SU-DHL-6 (cell line): ENCODE data around the gene VDR.

ENCODE experiments used
- H2AFZ ChIP-seq: fragments of 200-600 bp; sonication (generic); 2 replicates; pipeline ENCODE4 v1.6.1; 2014; ENCODE audit warnings: low read depth, mild to moderate bottlenecking, moderate library complexity, mixed read lengths, antibody characterized with exemption, low read length; ENCODE audit not compliant: severe bottlenecking
- H3F3A ChIP-seq: fragments of 200-600 bp; shearing (Covaris generic); 2 replicates; pipeline ENCODE4 v1.6.0; 2016; ENCODE audit warnings: antibody characterized with exemption, mild to moderate bottlenecking; ENCODE audit not compliant: insufficient read depth
- H3K27ac ChIP-seq: fragments of 200-600 bp; sonication (generic); 2 replicates; pipeline ENCODE4 v1.5.1; 2016; ENCODE audit warnings: low read depth, mild to moderate bottlenecking, low read length, moderate library complexity, mixed read lengths
- H3K27me3 ChIP-seq: fragments of 200-600 bp; sonication (generic), shearing (Covaris generic); 2 replicates; pipeline ENCODE4 v1.6.0; 2014; ENCODE audit warnings: mild to moderate bottlenecking, low read length
- H3K36me3 ChIP-seq: fragments of 200-600 bp; sonication (generic); 2 replicates; pipeline ENCODE4 v1.6.1; 2014; ENCODE audit warnings: mild to moderate bottlenecking, low read length, mixed read lengths
- H3K4me2 ChIP-seq: fragments of 300-600, 200-600 bp; shearing (Covaris generic), sonication (generic); 2 replicates; pipeline ENCODE4 v1.6.0; 2014; ENCODE audit warnings: low read length, low read depth, mild to moderate bottlenecking; ENCODE audit not compliant: poor library complexity, severe bottlenecking
- H3K4me3 ChIP-seq: fragments of 200-600 bp; sonication (generic); 2 replicates; pipeline ENCODE4 v1.5.1; 2014; ENCODE audit warnings: antibody characterized with exemption, low read length, mild to moderate bottlenecking, mixed read lengths; ENCODE audit not compliant: insufficient read depth, poor library complexity, severe bottlenecking
- H3K79me2 ChIP-seq: fragments of 200-600 bp; sonication (generic); 2 replicates; pipeline ENCODE4 v1.6.1; 2014; ENCODE audit warnings: mild to moderate bottlenecking, low read length, moderate library complexity; ENCODE audit not compliant: insufficient read depth
- H3K9ac ChIP-seq: fragments of 200-600 bp; sonication (generic); 2 replicates; pipeline ENCODE4 v1.7.0; 2014; ENCODE audit warnings: mild to moderate bottlenecking, low read length
- H3K9me2 ChIP-seq: fragments of 200-600 bp; sonication (generic); replicated peaks from 2 replicates; pipeline ENCODE4 v1.6.1; 2014; ENCODE audit warnings: low read length; ENCODE audit not compliant: insufficient read depth
- H3K9me3 ChIP-seq: fragments of 200-600 bp; sonication (generic); 2 replicates; pipeline ENCODE4 v1.6.1; 2014; ENCODE audit warnings: low read length, mixed read lengths; ENCODE audit not compliant: insufficient read depth
- H4K20me1 ChIP-seq: fragments of 200-600 bp; sonication (generic); 2 replicates; pipeline ENCODE4 v1.6.1; 2014; ENCODE audit warnings: low read depth, mild to moderate bottlenecking, antibody characterized with exemption, low read length, moderate library complexity, mixed read lengths
- EZH2phosphoT487 ChIP-seq: fragments of 200-600 bp; sonication (generic), shearing (Covaris generic); conservative IDR thresholded peaks from 2 replicates; pipeline ENCODE4 v1.6.1; 2018; ENCODE audit warnings: mild to moderate bottlenecking, antibody characterized with exemption, low read length, moderate library complexity, mixed read lengths
- TF ChIP-seq, protein P1 (sequence below): fragments of 200-600 bp; sonication (generic); IDR thresholded peaks from one replicate; pipeline ENCODE4 v1.5.1; 2017; ENCODE audit warnings: antibody characterized with exemption, mild to moderate bottlenecking, low read length, moderate library complexity; ENCODE audit not compliant: insufficient read depth, poor library complexity, severe bottlenecking

VDR gene

GRCh38 chr12:47927346-47927745 lies 22.6 kb upstream of the VDR start:
- Histone ChIP-seq H3F3A (no peaks in the 10 kb centered on the region), H3K9me3 (no peaks in the 10 kb centered on the region), H3K9ac (no peak overlapping the region), H4K20me1 (no peaks in the 10 kb centered on the region), H3K4me3 (no peak overlapping the region), H3K27ac (no peak overlapping the region), H3K9me2 (no peaks in the 10 kb centered on the region), H3K36me3 (no peaks in the 10 kb centered on the region), H3K4me2 (no peak overlapping the region), H2AFZ (no peak overlapping the region), H3K79me2 (no peaks in the 10 kb centered on the region), H3K27me3 (no peaks in the 10 kb centered on the region)
- TF ChIP-seq EZH2phosphoT487 = no peak
- TF ChIP-seq, protein P1, sequence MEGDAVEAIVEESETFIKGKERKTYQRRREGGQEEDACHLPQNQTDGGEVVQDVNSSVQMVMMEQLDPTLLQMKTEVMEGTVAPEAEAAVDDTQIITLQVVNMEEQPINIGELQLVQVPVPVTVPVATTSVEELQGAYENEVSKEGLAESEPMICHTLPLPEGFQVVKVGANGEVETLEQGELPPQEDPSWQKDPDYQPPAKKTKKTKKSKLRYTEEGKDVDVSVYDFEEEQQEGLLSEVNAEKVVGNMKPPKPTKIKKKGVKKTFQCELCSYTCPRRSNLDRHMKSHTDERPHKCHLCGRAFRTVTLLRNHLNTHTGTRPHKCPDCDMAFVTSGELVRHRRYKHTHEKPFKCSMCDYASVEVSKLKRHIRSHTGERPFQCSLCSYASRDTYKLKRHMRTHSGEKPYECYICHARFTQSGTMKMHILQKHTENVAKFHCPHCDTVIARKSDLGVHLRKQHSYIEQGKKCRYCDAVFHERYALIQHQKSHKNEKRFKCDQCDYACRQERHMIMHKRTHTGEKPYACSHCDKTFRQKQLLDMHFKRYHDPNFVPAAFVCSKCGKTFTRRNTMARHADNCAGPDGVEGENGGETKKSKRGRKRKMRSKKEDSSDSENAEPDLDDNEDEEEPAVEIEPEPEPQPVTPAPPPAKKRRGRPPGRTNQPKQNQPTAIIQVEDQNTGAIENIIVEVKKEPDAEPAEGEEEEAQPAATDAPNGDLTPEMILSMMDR = no peak

GRCh38 chr12:47921907-47922306 lies 17.1 kb upstream of the VDR start:
- Histone ChIP-seq H3K9ac (no peak overlapping the region), H3K4me2 (no peak overlapping the region), H3K4me3 (no peak overlapping the region), H3K79me2 (no peaks in the 10 kb centered on the region), H2AFZ (no peak overlapping the region), H3F3A (no peaks in the 10 kb centered on the region), H4K20me1 (no peaks in the 10 kb centered on the region), H3K9me2 (no peaks in the 10 kb centered on the region), H3K27ac (no peak overlapping the region), H3K36me3 (no peaks in the 10 kb centered on the region), H3K27me3 (no peaks in the 10 kb centered on the region), H3K9me3 (no peaks in the 10 kb centered on the region)
- TF ChIP-seq, protein P1 = no peak
- no peak for TF ChIP-seq EZH2phosphoT487

- no peak overlapping the region for H2AFZ ChIP-seq
- H3K27ac ChIP-seq = no peak overlapping the region
- no peaks in the 10 kb centered on the region for H4K20me1 ChIP-seq
- no peak overlapping the region for H3K4me3 ChIP-seq
- H3K36me3 ChIP-seq = no peaks in the 10 kb centered on the region
- H3K9me2 ChIP-seq = no peaks in the 10 kb centered on the region
- H3K27me3 ChIP-seq = no peaks in the 10 kb centered on the region
- TF ChIP-seq EZH2phosphoT487 = no peak
- TF ChIP-seq, protein P1 = no peak
- no peaks in the 10 kb centered on the region for H3F3A ChIP-seq
- no peak overlapping the region for H3K4me2 ChIP-seq
- no peak overlapping the region for H3K9ac ChIP-seq
- H3K79me2 ChIP-seq = no peaks in the 10 kb centered on the region
- no peaks in the 10 kb centered on the region for H3K9me3 ChIP-seq
Observed at GRCh38 chr12:47920913-47921312, 16.1 kb upstream of the VDR start.
